Measurements from ENCODE around the gene MAGEB3. TPM values are rescaled to one million over a fixed set of nuclear protein-coding genes. Genes with fewer than 3 reads are reported as not detected.

The MAGEB3 gene
- total RNA-seq, 4 donors from 2014 or later, result not detected

- no peak for ATAC-seq
- no peak overlapping the region for H3K27ac ChIP-seq
- 92% methylated on average over 1 of the region's 1 CpG; no CpG with 5 or more reads in 1 of the 2 donors for WGBS, 2 donors (ENCODE audit: low coverage in 1 of 2)
- H3K4me3 ChIP-seq, result no peak overlapping the region
- no peaks in the 10 kb centered on the region for H3K9me3 ChIP-seq
- H3K27me3 ChIP-seq, result no peaks in the 10 kb centered on the region
- H3K36me3 ChIP-seq, result no peaks in the 10 kb centered on the region
- TF ChIP-seq CTCF (IDR thresholded peaks at IDR 0.05) (no peak), POLR2AphosphoS5 (IDR thresholded peaks at IDR 0.05) (no peak), POLR2A (IDR thresholded peaks at IDR 0.05) (no peak), EP300 (IDR thresholded peaks at IDR 0.05) (no peak)
- no peaks in the 10 kb centered on the region for H3K4me1 ChIP-seq
These were observed 50.0 kb downstream of the MAGEB3 start for GRCh38 chrX:30280428-30280827.

GRCh38 chrX:30282527-30282926 lies 52.1 kb downstream of the MAGEB3 start:
- H3K4me3 ChIP-seq, result no peak overlapping the region
- no peaks in the 10 kb centered on the region for H3K4me1 ChIP-seq
- no peak for TF ChIP-seq POLR2A (IDR thresholded peaks at IDR 0.05)
- no peak for TF ChIP-seq POLR2AphosphoS5 (IDR thresholded peaks at IDR 0.05)
- H3K27ac ChIP-seq, result no peak overlapping the region
- no peak for ATAC-seq
- H3K9me3 ChIP-seq, result no peaks in the 10 kb centered on the region
- H3K36me3 ChIP-seq, result no peaks in the 10 kb centered on the region
- no peaks in the 10 kb centered on the region for H3K27me3 ChIP-seq

- Histone ChIP-seq H3K4me3 (no peak overlapping the region), H3K27me3 (no peaks in the 10 kb centered on the region), H3K9me3 (no peaks in the 10 kb centered on the region), H3K27ac (no peak overlapping the region), H3K36me3 (no peaks in the 10 kb centered on the region), H3K4me1 (no peaks in the 10 kb centered on the region)
- peak; percentile 74 for ATAC-seq
- 55 to 66% methylated on average over 2 to 3 of the region's 3 CpGs for WGBS, 2 donors (ENCODE audit: low coverage in 1 of 2)
- no peak for TF ChIP-seq POLR2A (IDR thresholded peaks at IDR 0.05)
- no peak for TF ChIP-seq CTCF (IDR thresholded peaks at IDR 0.05)
- TF ChIP-seq POLR2AphosphoS5 (IDR thresholded peaks at IDR 0.05), result no peak
- no peak for TF ChIP-seq EP300 (IDR thresholded peaks at IDR 0.05)
These were observed 53.2 kb downstream of the MAGEB3 start for GRCh38 chrX:30283456-30284200.

Other genes starting within 250 kb of the MAGEB3 start
- not detected for gene MAGEB2, start 15.1 kb upstream of the MAGEB3 start, total RNA-seq
- not detected for gene MAGEB4, start 11.3 kb downstream of the MAGEB3 start, total RNA-seq
- gene MAGEB1, start 16.5 kb downstream of the MAGEB3 start, total RNA-seq, result not detected
- not detected for gene NR0B1, start 78.7 kb downstream of the MAGEB3 start, total RNA-seq

All from gastroesophageal sphincter (tissue), 4 donors.